ENCODE results near the gene AHR.

Gene AHR

GRCh38 chr7:17354473-17354872 lies 56.0 kb downstream of the AHR start:
- Histone ChIP-seq H3K9me3 (ENCODE audit: control insufficient read depth, insufficient read depth, low read length) (no peaks in the 10 kb centered on the region), H3K4me1 (ENCODE audit: control insufficient read depth, low read length) (peaks cover 9% of the 10 kb centered on the region), H3K36me3 (ENCODE audit: control insufficient read depth, low read length) (no peaks in the 10 kb centered on the region), H3K4me2 (ENCODE audit: low read length) (no peak overlapping the region), H3K27me3 (ENCODE audit: control insufficient read depth, low read length) (no peaks in the 10 kb centered on the region), H3K27ac (ENCODE audit: low read depth, low read length) (no peak overlapping the region), H3K79me2 (ENCODE audit: control insufficient read depth, low read length) (no peaks in the 10 kb centered on the region), H3K9me2 (replicated peaks; ENCODE audit: control insufficient read depth, low read length) (no peaks in the 10 kb centered on the region), H3K4me3 (ENCODE audit: low read length) (no peak overlapping the region), H3F3A (ENCODE audit: control insufficient read depth, insufficient read depth) (no peaks in the 10 kb centered on the region), H4K20me1 (ENCODE audit: control insufficient read depth, insufficient read depth, low read depth, low read length) (no peaks in the 10 kb centered on the region)
- TF ChIP-seq EZH2phosphoT487 (IDR thresholded peaks at IDR 0.05; ENCODE audit: borderline replicate concordance, low read length) (no peak), CTCF (IDR thresholded peaks at IDR 0.05; ENCODE audit: low read depth, low read length, poor library complexity, severe bottlenecking) (no peak)

GRCh38 chr7:17355050-17355449 lies 56.6 kb downstream of the AHR start:
- H3K27me3 ChIP-seq (ENCODE audit: control insufficient read depth, low read length), result no peaks in the 10 kb centered on the region
- no peaks in the 10 kb centered on the region for H3K79me2 ChIP-seq (ENCODE audit: control insufficient read depth, low read length)
- no peaks in the 10 kb centered on the region for H3K9me2 ChIP-seq (replicated peaks; ENCODE audit: control insufficient read depth, low read length)

GRCh38 chr7:17357952-17358351 lies 59.5 kb downstream of the AHR start:
- Histone ChIP-seq H3K27ac (ENCODE audit: low read depth, low read length) (no peak overlapping the region), H3K79me2 (ENCODE audit: control insufficient read depth, low read length) (no peaks in the 10 kb centered on the region), H3K4me1 (ENCODE audit: control insufficient read depth, low read length) (no peaks in the 10 kb centered on the region), H3K36me3 (ENCODE audit: control insufficient read depth, low read length) (no peaks in the 10 kb centered on the region), H3K27me3 (ENCODE audit: control insufficient read depth, low read length) (no peaks in the 10 kb centered on the region), H3F3A (ENCODE audit: control insufficient read depth, insufficient read depth) (no peaks in the 10 kb centered on the region), H3K4me3 (ENCODE audit: low read length) (no peak overlapping the region), H3K9me3 (ENCODE audit: control insufficient read depth, insufficient read depth, low read length) (no peaks in the 10 kb centered on the region), H3K4me2 (ENCODE audit: low read length) (no peak overlapping the region), H4K20me1 (ENCODE audit: control insufficient read depth, insufficient read depth, low read depth, low read length) (no peaks in the 10 kb centered on the region), H3K9me2 (replicated peaks; ENCODE audit: control insufficient read depth, low read length) (no peaks in the 10 kb centered on the region)
- TF ChIP-seq CTCF (IDR thresholded peaks at IDR 0.05; ENCODE audit: low read depth, low read length, poor library complexity, severe bottlenecking), result no peak
- no peak for TF ChIP-seq EZH2phosphoT487 (IDR thresholded peaks at IDR 0.05; ENCODE audit: borderline replicate concordance, low read length)

More at GRCh38 chr7:17355050-17355449, 56.6 kb downstream of the AHR start:
- no peaks in the 10 kb centered on the region for H3F3A ChIP-seq (ENCODE audit: control insufficient read depth, insufficient read depth)
- no peaks in the 10 kb centered on the region for H3K36me3 ChIP-seq (ENCODE audit: control insufficient read depth, low read length)
- H3K4me3 ChIP-seq (ENCODE audit: low read length), result no peak overlapping the region
- TF ChIP-seq CTCF (IDR thresholded peaks at IDR 0.05; ENCODE audit: low read depth, low read length, poor library complexity, severe bottlenecking), result no peak
- no peak for TF ChIP-seq EZH2phosphoT487 (IDR thresholded peaks at IDR 0.05; ENCODE audit: borderline replicate concordance, low read length)
- no peak overlapping the region for H3K27ac ChIP-seq (ENCODE audit: low read depth, low read length)
- no peaks in the 10 kb centered on the region for H4K20me1 ChIP-seq (ENCODE audit: control insufficient read depth, insufficient read depth, low read depth, low read length)
- no peak overlapping the region for H3K4me2 ChIP-seq (ENCODE audit: low read length)
- peaks cover 9% of the 10 kb centered on the region for H3K4me1 ChIP-seq (ENCODE audit: control insufficient read depth, low read length)
- no peaks in the 10 kb centered on the region for H3K9me3 ChIP-seq (ENCODE audit: control insufficient read depth, insufficient read depth, low read length)

GRCh38 chr7:17359610-17360009 lies 61.2 kb downstream of the AHR start:
- Histone ChIP-seq H4K20me1 (ENCODE audit: control insufficient read depth, insufficient read depth, low read depth, low read length) (no peaks in the 10 kb centered on the region), H3F3A (ENCODE audit: control insufficient read depth, insufficient read depth) (no peaks in the 10 kb centered on the region), H3K27ac (ENCODE audit: low read depth, low read length) (no peak overlapping the region), H3K36me3 (ENCODE audit: control insufficient read depth, low read length) (no peaks in the 10 kb centered on the region), H3K4me3 (ENCODE audit: low read length) (no peak overlapping the region), H3K9me2 (replicated peaks; ENCODE audit: control insufficient read depth, low read length) (no peaks in the 10 kb centered on the region), H3K4me1 (ENCODE audit: control insufficient read depth, low read length) (no peaks in the 10 kb centered on the region), H3K27me3 (ENCODE audit: control insufficient read depth, low read length) (no peaks in the 10 kb centered on the region), H3K9me3 (ENCODE audit: control insufficient read depth, insufficient read depth, low read length) (no peaks in the 10 kb centered on the region), H3K4me2 (ENCODE audit: low read length) (no peak overlapping the region), H3K79me2 (ENCODE audit: control insufficient read depth, low read length) (no peaks in the 10 kb centered on the region)
- no peak for TF ChIP-seq CTCF (IDR thresholded peaks at IDR 0.05; ENCODE audit: low read depth, low read length, poor library complexity, severe bottlenecking)
- no peak for TF ChIP-seq EZH2phosphoT487 (IDR thresholded peaks at IDR 0.05; ENCODE audit: borderline replicate concordance, low read length)
